ENCODE data around the gene ERRFI1.

GRCh38 chr1:8063298-8064036 is 37.4 kb upstream of the ERRFI1 start:
- TF ChIP-seq, protein P1, sequence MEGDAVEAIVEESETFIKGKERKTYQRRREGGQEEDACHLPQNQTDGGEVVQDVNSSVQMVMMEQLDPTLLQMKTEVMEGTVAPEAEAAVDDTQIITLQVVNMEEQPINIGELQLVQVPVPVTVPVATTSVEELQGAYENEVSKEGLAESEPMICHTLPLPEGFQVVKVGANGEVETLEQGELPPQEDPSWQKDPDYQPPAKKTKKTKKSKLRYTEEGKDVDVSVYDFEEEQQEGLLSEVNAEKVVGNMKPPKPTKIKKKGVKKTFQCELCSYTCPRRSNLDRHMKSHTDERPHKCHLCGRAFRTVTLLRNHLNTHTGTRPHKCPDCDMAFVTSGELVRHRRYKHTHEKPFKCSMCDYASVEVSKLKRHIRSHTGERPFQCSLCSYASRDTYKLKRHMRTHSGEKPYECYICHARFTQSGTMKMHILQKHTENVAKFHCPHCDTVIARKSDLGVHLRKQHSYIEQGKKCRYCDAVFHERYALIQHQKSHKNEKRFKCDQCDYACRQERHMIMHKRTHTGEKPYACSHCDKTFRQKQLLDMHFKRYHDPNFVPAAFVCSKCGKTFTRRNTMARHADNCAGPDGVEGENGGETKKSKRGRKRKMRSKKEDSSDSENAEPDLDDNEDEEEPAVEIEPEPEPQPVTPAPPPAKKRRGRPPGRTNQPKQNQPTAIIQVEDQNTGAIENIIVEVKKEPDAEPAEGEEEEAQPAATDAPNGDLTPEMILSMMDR (IDR thresholded peaks at IDR 0.05; ENCODE audit: control extremely low read depth in 1 of 3, insufficient read depth in 1 of 3, low read depth in 1 of 3, low read length in 3 of 3), result no peak
- TF ChIP-seq SP2 (IDR thresholded peaks at IDR 0.05; ENCODE audit: low read length), result no peak
- TF ChIP-seq EGR1 (IDR thresholded peaks at IDR 0.05; ENCODE audit: borderline replicate concordance, low read depth, low read length), result no peak
- no peak for TF ChIP-seq YY1 (IDR thresholded peaks at IDR 0.05; ENCODE audit: low read depth, low read length)
- no peak for TF ChIP-seq USF2 (IDR thresholded peaks at IDR 0.05; ENCODE audit: low read length)
- TF ChIP-seq EZH2 (IDR thresholded peaks at IDR 0.05; ENCODE audit: low read depth, low read length, severe bottlenecking), result no peak
- no peak for TF ChIP-seq SIN3A (conservative IDR thresholded peaks at IDR 0.05 in 1 of 2, IDR thresholded peaks at IDR 0.05 in 1 of 2; ENCODE audit: low read depth in 1 of 2, low read length in 2 of 2)
- TF ChIP-seq TBP (IDR thresholded peaks at IDR 0.05; ENCODE audit: low read depth, low read length), result no peak
- no peak for TF ChIP-seq FOSL1 (IDR thresholded peaks at IDR 0.05; ENCODE audit: insufficient read depth, low read depth, low read length)
- no peak for TF ChIP-seq EP300 (IDR thresholded peaks at IDR 0.05; ENCODE audit: borderline replicate concordance in 1 of 2, low read depth in 2 of 2, low read length in 2 of 2)
- TF ChIP-seq CBX5 (IDR thresholded peaks at IDR 0.05; ENCODE audit: low read depth, low read length), result no peak
- TF ChIP-seq RFX5 (IDR thresholded peaks at IDR 0.05; ENCODE audit: borderline replicate concordance, low read depth, low read length), result no peak

All from H1 (cell line).